BJ (cell line): ENCODE data around the gene CNGA4. TPM values are rescaled to one million over a fixed set of nuclear protein-coding genes. Genes with fewer than 3 reads are reported as not detected.

Source experiments
- CTCF ChIA-PET: fragments of 350-600 bp; formaldehyde crosslinking; extraction: SDS; loops from one replicate; lab custom pipeline; 2021; ENCODE audit warnings: antibody characterized with exemption, inconsistent platforms; lab: Yijun Ruan, JAX
- POLR2A ChIA-PET: fragments of 300-600 bp; sonication (Branson Sonifier 250); formaldehyde crosslinking; extraction: SDS; loops from one replicate; lab custom pipeline; 2021; ENCODE audit warnings: antibody characterized with exemption; lab: Charles Lee
- DNase-seq: peaks from one replicate; pipeline ENCODE4 v3.0.0-alpha.2; 2011; ENCODE audit warnings: low read depth
- H3K27me3 ChIP-seq: 2 replicates; pipeline ENCODE4 v1.6.0; 2011; ENCODE audit warnings: low read length; ENCODE audit not compliant: control insufficient read depth, insufficient read depth
- H3K36me3 ChIP-seq: 2 replicates; pipeline ENCODE4 v1.5.1; 2011; ENCODE audit warnings: low read length; ENCODE audit not compliant: control insufficient read depth, insufficient read depth
- H3K4me3 ChIP-seq: 2 replicates; pipeline ENCODE4 v1.5.1; 2011; ENCODE audit warnings: low read depth, mild to moderate bottlenecking, control low read depth, low read length
- polyA plus RNA-seq: library from polyadenylated mRNA; depleted of rRNA; stranded (reverse); fragments of >200 nt; gene quantifications from 2 replicates; pipeline ENCODE4 v1.2.3, GENCODE V29; 2011; rRNA removed
- TF ChIP-seq, protein P1 (sequence below): IDR thresholded peaks from 2 replicates; pipeline ENCODE4 v1.5.1; 2011; ENCODE audit warnings: low read depth, mild to moderate bottlenecking, control low read depth, inconsistent platforms, low read length, moderate library complexity; ENCODE audit not compliant: insufficient read depth

CNGA4 gene
- polyA plus RNA-seq, 1 experiment = 0.11 TPM

DNA sequence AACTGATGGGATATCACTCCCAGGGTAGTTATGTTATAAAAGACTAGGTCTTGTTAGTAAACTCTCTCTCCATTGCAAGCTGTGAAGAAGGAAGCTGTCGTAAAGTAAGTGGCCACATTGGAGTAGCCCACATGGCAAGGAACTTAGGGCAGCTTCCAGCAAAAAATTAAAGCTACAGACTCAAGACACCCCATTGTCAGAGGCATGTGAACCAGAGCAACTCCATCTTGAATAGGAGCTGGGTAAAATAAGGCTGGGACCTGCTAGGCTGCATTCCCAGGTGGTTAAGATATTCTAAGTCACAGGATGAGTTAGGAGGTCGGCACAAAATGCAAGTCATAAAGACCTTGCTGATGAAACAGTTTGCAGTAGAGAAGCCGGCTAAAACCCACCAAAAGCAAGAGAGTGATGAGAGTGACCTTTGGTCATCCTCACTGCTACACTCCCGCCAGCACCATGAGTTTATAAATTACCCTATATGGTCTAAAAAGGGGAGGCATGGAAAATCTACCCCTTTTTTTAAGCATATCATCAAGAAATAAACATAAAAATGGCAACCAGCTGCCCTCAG is 44.6 kb downstream of the CNGA4 start:
- Histone ChIP-seq H3K27me3 (peaks cover 4% of the 10 kb centered on the region; the same call in 1 of the 2 replicates), H3K36me3 (no peaks in the 10 kb centered on the region), H3K4me3 (no peak overlapping the region)
- ChIA-PET POLR2A (no interaction called here), CTCF (interaction anchor here (0.5 to 2.6 kb wide), 4 partner anchors 10 to 119 kb away, joined by 3 to 8 read pairs (median 6); no protein-coding TSS in a partner anchor)
- TF ChIP-seq, protein P1, sequence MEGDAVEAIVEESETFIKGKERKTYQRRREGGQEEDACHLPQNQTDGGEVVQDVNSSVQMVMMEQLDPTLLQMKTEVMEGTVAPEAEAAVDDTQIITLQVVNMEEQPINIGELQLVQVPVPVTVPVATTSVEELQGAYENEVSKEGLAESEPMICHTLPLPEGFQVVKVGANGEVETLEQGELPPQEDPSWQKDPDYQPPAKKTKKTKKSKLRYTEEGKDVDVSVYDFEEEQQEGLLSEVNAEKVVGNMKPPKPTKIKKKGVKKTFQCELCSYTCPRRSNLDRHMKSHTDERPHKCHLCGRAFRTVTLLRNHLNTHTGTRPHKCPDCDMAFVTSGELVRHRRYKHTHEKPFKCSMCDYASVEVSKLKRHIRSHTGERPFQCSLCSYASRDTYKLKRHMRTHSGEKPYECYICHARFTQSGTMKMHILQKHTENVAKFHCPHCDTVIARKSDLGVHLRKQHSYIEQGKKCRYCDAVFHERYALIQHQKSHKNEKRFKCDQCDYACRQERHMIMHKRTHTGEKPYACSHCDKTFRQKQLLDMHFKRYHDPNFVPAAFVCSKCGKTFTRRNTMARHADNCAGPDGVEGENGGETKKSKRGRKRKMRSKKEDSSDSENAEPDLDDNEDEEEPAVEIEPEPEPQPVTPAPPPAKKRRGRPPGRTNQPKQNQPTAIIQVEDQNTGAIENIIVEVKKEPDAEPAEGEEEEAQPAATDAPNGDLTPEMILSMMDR = no peak
- no peak for DNase-seq

DNA sequence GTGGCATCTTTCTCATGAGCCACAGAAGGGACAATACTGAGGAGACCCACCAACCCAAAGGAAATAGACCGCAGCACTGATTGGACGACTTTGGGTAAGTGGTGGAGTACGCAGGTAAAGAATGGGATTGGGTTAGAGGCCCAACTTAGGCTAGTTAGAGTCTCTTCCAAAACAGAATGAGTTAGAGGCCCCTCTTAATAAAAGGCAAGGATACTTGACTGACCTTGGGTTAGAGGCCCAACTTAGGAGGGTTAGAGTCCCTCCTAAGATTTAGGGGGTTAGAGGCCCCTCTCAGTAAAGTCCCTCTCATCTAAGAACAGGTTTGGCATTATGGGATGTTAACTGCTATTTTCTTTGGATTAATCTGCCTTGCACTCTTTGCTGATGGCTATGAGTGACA is 45.4 kb downstream of the CNGA4 start:
- TF ChIP-seq, protein P1 = no peak
- H3K36me3 ChIP-seq = no peaks in the 10 kb centered on the region
- H3K27me3 ChIP-seq = peaks cover 4% of the 10 kb centered on the region; the same call in 1 of the 2 replicates
- H3K4me3 ChIP-seq = no peak overlapping the region
- POLR2A ChIA-PET = no interaction called here
- no peak for DNase-seq
- CTCF ChIA-PET = no interaction called here

DNA sequence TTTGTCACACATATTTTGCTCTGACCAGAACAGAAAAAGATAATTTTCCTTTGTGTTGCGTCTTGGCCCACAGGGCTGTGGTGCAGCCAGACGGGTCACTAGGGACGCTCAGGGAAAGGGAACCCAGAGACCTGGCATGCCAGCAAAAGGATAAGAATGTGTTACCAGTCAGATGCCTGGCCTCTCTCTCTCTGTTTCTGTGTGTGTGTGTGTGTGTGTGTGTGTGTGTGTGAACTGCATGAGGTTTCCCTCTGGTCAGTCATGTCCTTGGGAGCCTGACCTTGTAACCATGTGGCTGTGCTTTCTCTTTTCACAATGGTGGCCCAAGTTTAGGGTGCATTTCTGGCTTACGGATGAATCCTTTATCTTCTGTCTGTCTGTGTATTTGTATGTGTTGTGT is 46.1 kb downstream of the CNGA4 start:
- H3K4me3 ChIP-seq = no peak overlapping the region
- no peak for DNase-seq
- POLR2A ChIA-PET = no interaction called here
- H3K27me3 ChIP-seq = peaks cover 4% of the 10 kb centered on the region; the same call in 1 of the 2 replicates
- H3K36me3 ChIP-seq = no peaks in the 10 kb centered on the region
- CTCF ChIA-PET = interaction anchor here (0.8 to 3.3 kb wide), 4 partner anchors 32 to 77 kb away, joined by 3 to 12 read pairs (median 6); no protein-coding TSS in a partner anchor
- TF ChIP-seq, protein P1 = no peak

Other genes starting within 250 kb of the CNGA4 start
- not detected in 2 replicates for gene OR56A4, start 232.1 kb upstream of the CNGA4 start, polyA plus RNA-seq
- gene OR56A1, start 208.3 kb upstream of the CNGA4 start, polyA plus RNA-seq = not detected in 2 replicates
- not detected in 2 replicates for gene OR56B4, start 131.4 kb upstream of the CNGA4 start, polyA plus RNA-seq
- not detected in 2 replicates for gene OR52B2, start 68.8 kb upstream of the CNGA4 start, polyA plus RNA-seq
- gene OR52W1, start 39.9 kb upstream of the CNGA4 start, polyA plus RNA-seq = not detected in 2 replicates
- not detected in 2 replicates for gene C11orf42, start 33.5 kb upstream of the CNGA4 start, polyA plus RNA-seq
- 22.1 and 30.6 TPM in 2 replicates for gene FHIP1B, start 4.5 kb upstream of the CNGA4 start, polyA plus RNA-seq
- gene CCKBR, start 20.7 kb downstream of the CNGA4 start, polyA plus RNA-seq = not detected in 2 replicates
- gene CAVIN3, start 81.4 kb downstream of the CNGA4 start, polyA plus RNA-seq = 81.8 and 134 TPM in 2 replicates
- 76.1 and 118 TPM in 2 replicates for gene SMPD1, start 151.4 kb downstream of the CNGA4 start, polyA plus RNA-seq
- 39.5 and 62.5 TPM in 2 replicates for gene APBB1, start 180.0 kb downstream of the CNGA4 start, polyA plus RNA-seq
- gene HPX, start 201.9 kb downstream of the CNGA4 start, polyA plus RNA-seq = 0.82 and 0.87 TPM in 2 replicates
- gene TRIM3, start 234.9 kb downstream of the CNGA4 start, polyA plus RNA-seq = 8.2 and 10.4 TPM in 2 replicates
- 86.5 and 103 TPM in 2 replicates for gene ARFIP2, start 242.2 kb downstream of the CNGA4 start, polyA plus RNA-seq
- 29.4 and 32.5 TPM in 2 replicates for gene TIMM10B, start 242.4 kb downstream of the CNGA4 start, polyA plus RNA-seq